K562 (cell line): Measurements from ENCODE around the gene PRR29. TPM values are rescaled to one million over a fixed set of nuclear protein-coding genes. Genes with fewer than 3 reads are reported as not detected.

ENCODE experiments used
- ATAC-seq: fragments of 200-7000 bp; cut with Tn5 transposase; 3 replicates; pipeline ENCODE4 v1.9.1; 2020; ENCODE audit warnings: moderate library complexity
- BruUV-seq: library from RNA; stranded (reverse); fragments of 400-500 nt; replicated peaks from 2 replicates; lab custom pipeline; 2021; lab: Mats Ljungman, UMichigan
- CTCF ChIA-PET: fragments of 300-600 bp; formaldehyde crosslinking; extraction: SDS; loops from one replicate; lab custom pipeline; 2021; ENCODE audit warnings: low intra/inter-chr PET ratio; lab: Yijun Ruan, JAX
- POLR2A ChIA-PET: fragments of 300-600, 350-650 bp; sonication (Branson Sonifier 250); formaldehyde crosslinking; extraction: SDS; loops from one replicate; lab custom pipeline; 2021; ENCODE audit warnings: antibody characterized with exemption, inconsistent platforms; lab: Yijun Ruan, JAX
- DNase-seq, 4 experiments: peaks; one replicate each; pipeline versions ENCODE4 v3.0.0 to v3.0.0-alpha.2; 2011 to 2018; ENCODE audit warnings: low spot score in 3 of 4, mixed read lengths in 3 of 4; ENCODE audit errors: extremely low read depth in 1 of 4
- FAIRE-seq: peaks from 2 replicates; lab custom pipeline; 2011; peaks lifted over from hg19 to GRCh38; lab: Jason Lieb, UNC
- H2AFZ ChIP-seq: 2 replicates; pipeline ENCODE4 v1.6.0; 2011; ENCODE audit warnings: low read depth, low read length, control low read depth, inconsistent platforms
- H3K27ac ChIP-seq: fragments of 200-600 bp; 3 replicates; pipeline ENCODE4 v1.8.0; 2011; ENCODE audit warnings: low read depth, mild to moderate bottlenecking, control low read depth, inconsistent platforms, low read length, moderate library complexity, mixed read lengths; ENCODE audit errors: extremely low read depth
- H3K27me3 ChIP-seq, 2 experiments: fragments of 300-600 bp in 1 of 2; 2 replicates in 1 of 2; 3 replicates in 1 of 2; pipeline versions ENCODE4 v1.6.0 to v1.8.0; 2011; ENCODE audit warnings: inconsistent platforms in 2 of 2, low read length in 2 of 2, mild to moderate bottlenecking in 1 of 2, mixed read lengths in 1 of 2, moderate library complexity in 1 of 2; ENCODE audit not compliant: control insufficient read depth in 2 of 2, insufficient read depth in 2 of 2
- H3K36me3 ChIP-seq: fragments of 300-600 bp; 3 replicates; pipeline ENCODE4 v1.8.0; 2011; ENCODE audit warnings: mild to moderate bottlenecking, low read length, inconsistent platforms; ENCODE audit not compliant: control insufficient read depth, insufficient read depth
- H3K4me1 ChIP-seq, 2 experiments: fragments of 200-600 bp in 1 of 2; replicated peaks in 1 of 2; 2 replicates in 1 of 2; 3 replicates in 1 of 2; pipeline versions ENCODE4 v1.5.1 to v1.8.0; 2011; ENCODE audit warnings: inconsistent platforms in 2 of 2, low read length in 2 of 2, mild to moderate bottlenecking in 1 of 2, mixed read lengths in 1 of 2, moderate library complexity in 1 of 2; ENCODE audit not compliant: control insufficient read depth in 2 of 2, insufficient read depth in 2 of 2
- H3K4me2 ChIP-seq: 2 replicates; pipeline ENCODE4 v1.6.1; 2011; ENCODE audit warnings: low read length, control low read depth, inconsistent platforms, mixed read lengths; ENCODE audit not compliant: insufficient read depth
- H3K4me3 ChIP-seq: fragments of 200-600 bp; sonication (generic), shearing (Covaris generic); 2 replicates; pipeline ENCODE4 v1.5.1; 2016; ENCODE audit warnings: control low read depth, inconsistent platforms
- H3K79me2 ChIP-seq: fragments of 200-600 bp; 3 replicates; pipeline ENCODE4 v1.8.0; 2011; ENCODE audit warnings: low read length, inconsistent platforms; ENCODE audit not compliant: control insufficient read depth, insufficient read depth
- H3K9ac ChIP-seq, 2 experiments: 2 replicates each; pipeline versions ENCODE4 v1.6.0 to v1.6.1; 2011; ENCODE audit warnings: low read depth in 2 of 2, low read length in 2 of 2, control low read depth in 1 of 2, inconsistent platforms in 1 of 2, mild to moderate bottlenecking in 1 of 2, mixed read lengths in 1 of 2; ENCODE audit not compliant: insufficient read depth in 1 of 2
- H3K9me1 ChIP-seq: one replicate; pipeline ENCODE4 v1.6.0; 2011; ENCODE audit warnings: inconsistent platforms, mild to moderate bottlenecking, low read length, moderate library complexity; ENCODE audit not compliant: control insufficient read depth, insufficient read depth
- H3K9me3 ChIP-seq: replicated peaks from 2 replicates; pipeline ENCODE4 v1.5.1; 2011; ENCODE audit warnings: low read depth, low read length, inconsistent platforms; ENCODE audit not compliant: control insufficient read depth, insufficient read depth
- H4K20me1 ChIP-seq: replicated peaks from 2 replicates; pipeline ENCODE4 v1.6.1; 2011; ENCODE audit warnings: low read length, inconsistent platforms, mixed read lengths; ENCODE audit not compliant: control insufficient read depth, insufficient read depth
- ARHGAP35 ChIP-seq: fragments of 450-650 bp; IDR thresholded peaks from 2 replicates; pipeline ENCODE4 v1.6.1; 2018; ENCODE audit not compliant: partially characterized antibody
- IRF9 ChIP-seq: fragments of 450-650 bp; IDR thresholded peaks from 2 replicates; pipeline ENCODE4 v1.6.1; 2016; ENCODE audit warnings: missing biosample characterization, missing genetic modification characterization
- WGBS: fragments of 100-300 bp; shearing (Covaris generic); methylation state at CpG from one replicate; pipeline ENCODE4 v1.1.6; 2016; ENCODE audit warnings: low coverage, mixed read lengths; ENCODE audit not compliant: insufficient coverage; ENCODE audit errors: missing lambda C conversion rate; 5-methylcytosine and 5-hydroxymethylcytosine counted together
- in situ Hi-C: fragments of 300-500 bp; cut with MboI; formaldehyde crosslinking; loops from 4 replicates; pipeline ENCODE4 v1.15.0; 2018; ENCODE audit warnings: inconsistent platforms, mixed read lengths
- intact Hi-C: fragments of 100-400 bp; cut with micrococcal nuclease; formaldehyde crosslinking; loops from 2 replicates; pipeline ENCODE4 v1.14.2; 2022
- polyA plus RNA-seq, 8 experiments: library from polyadenylated mRNA; depleted of rRNA in 4 of 8; stranded (reverse) in 5 of 8; unstranded in 3 of 8; fragments of >200 nt; fragmentation: Nextera tagmentation in 2 of 8; fragmentation: Illumina TruSeq in 1 of 8; extraction: Ambion mirVana in 2 of 8; extraction: Trizol in 1 of 8; gene quantifications; 2 replicates each; pipeline versions ENCODE4 v1.2.1 to v1.2.3, GENCODE V29; 2011 to 2014; ENCODE audit warnings: inconsistent platforms in 1 of 8, missing spikeins in 1 of 8
- total RNA-seq, 7 experiments: library from RNA; depleted of rRNA in 6 of 7; stranded (reverse); fragments of >200 nt in 6 of 7; fragmentation: Illumina TruSeq in 2 of 7; extraction: Trizol in 2 of 7; gene quantifications; 2 replicates each; pipeline versions ENCODE4 v1.2.1 to v1.2.3, GENCODE V29; 2011 to 2021; ENCODE audit warnings: low replicate concordance in 1 of 7

PRR29 gene
- total and polyA plus RNA-seq, 9 of the 15 experiments (the other 6 are each of a cell fraction or from before 2014, with no cell fraction given): 0.08 to 0.58 (median 0.15) TPM; not detected in 5

GRCh38 chr17:64032081-64032480 lies 33.9 kb downstream of the PRR29 start:
- H3K4me2 ChIP-seq: no peak overlapping the region
- no peak for ATAC-seq
- TF ChIP-seq IRF9 (tag): no peak
- TF ChIP-seq ARHGAP35: no peak
- TF ChIP-seq, all 486 proteins: peak for 0
- BruUV-seq: no TSS peak
- POLR2A ChIA-PET: interaction anchor here (0.6 to 1.2 kb wide), 3 partner anchors 10 to 630 kb away, joined by 3 to 4 read pairs (median 3); partner anchors contain the start of gene ERN1
- H3K79me2 ChIP-seq: no peaks in the 10 kb centered on the region
- no peaks in the 10 kb centered on the region; a peak in 2 of 5 replicates for H3K4me1 ChIP-seq
- CTCF ChIA-PET: no interaction called here
- no peak overlapping the region for H3K4me3 ChIP-seq
- WGBS: 48% methylated on average over 4 of the region's 4 CpGs
- intact Hi-C loops: no loop called here
- no peak overlapping the region for H3K9ac ChIP-seq
- H3K9me3 ChIP-seq: no peaks in the 10 kb centered on the region
- H3K27me3 ChIP-seq: no peaks in the 10 kb centered on the region
- FAIRE-seq (no peak), DNase-seq (no peak)
- H3K36me3 ChIP-seq: no peaks in the 10 kb centered on the region
- H3K27ac ChIP-seq: no peak overlapping the region
- in situ Hi-C loops: loop anchor here (10.0 kb wide), 1 partner anchor 103 kb away; the partner anchor contains the start of gene ERN1
- H4K20me1 ChIP-seq: no peaks in the 10 kb centered on the region
- no peak overlapping the region for H2AFZ ChIP-seq
- H3K9me1 ChIP-seq: no peaks in the 10 kb centered on the region
